HepG2 (cell line): ENCODE results near the gene PAPOLA. TPM values are rescaled to one million over a fixed set of nuclear protein-coding genes. Genes with fewer than 3 reads are reported as not detected.

ENCODE experiments used
- EZH2 ChIP-seq: conservative IDR thresholded peaks from 2 replicates; pipeline ENCODE4 v1.6.1; 2012; ENCODE audit warnings: mild to moderate bottlenecking, low read depth, low read length, moderate library complexity
- GZF1 ChIP-seq: sonication (generic); formaldehyde crosslinking; IDR thresholded peaks from 2 replicates; pipeline ENCODE4 v1.5.1; 2020; ENCODE audit warnings: mild to moderate bottlenecking, missing genetic modification reagents
- NPAS2 ChIP-seq: sonication (generic); formaldehyde crosslinking; IDR thresholded peaks from 2 replicates; pipeline ENCODE4 v1.8.0; 2022; ENCODE audit warnings: mild to moderate bottlenecking, missing genetic modification reagents, borderline replicate concordance
- POGZ ChIP-seq: sonication (generic); formaldehyde crosslinking; IDR thresholded peaks from 2 replicates; pipeline ENCODE4 v1.4.0; 2020; ENCODE audit warnings: mild to moderate bottlenecking, missing genetic modification reagents
- RFXANK ChIP-seq: IDR thresholded peaks from 2 replicates; pipeline ENCODE4 v1.6.1; 2016
- STAG1 ChIP-seq: sonication (generic); formaldehyde crosslinking; IDR thresholded peaks from 2 replicates; pipeline ENCODE4 v1.4.0; 2020; ENCODE audit warnings: missing genetic modification reagents
- XRCC5 ChIP-seq: fragments of 200-400 bp; formaldehyde crosslinking; optimal IDR thresholded peaks from 2 replicates; pipeline ENCODE3; 2017; ENCODE audit warnings: mild to moderate bottlenecking, low read length
- ZBTB10 ChIP-seq: sonication (generic); formaldehyde crosslinking; IDR thresholded peaks from 2 replicates; pipeline ENCODE4 v1.4.0; 2020; ENCODE audit warnings: missing genetic modification reagents, borderline replicate concordance
- ZBTB2 ChIP-seq: sonication (generic); formaldehyde crosslinking; IDR thresholded peaks from 2 replicates; pipeline ENCODE4 v1.8.0; 2022; ENCODE audit warnings: low read depth, missing genetic modification reagents
- ZBTB7A ChIP-seq: sonication (generic); formaldehyde crosslinking; IDR thresholded peaks from 2 replicates; pipeline ENCODE4 v1.8.0; 2022; ENCODE audit warnings: mild to moderate bottlenecking, missing genetic modification reagents
- ZNF160 ChIP-seq: sonication (generic); formaldehyde crosslinking; IDR thresholded peaks from 2 replicates; pipeline ENCODE4 v1.8.0; 2022; ENCODE audit warnings: mild to moderate bottlenecking, inconsistent platforms, missing genetic modification reagents
- ZNF282 ChIP-seq: fragments of 450-650 bp; IDR thresholded peaks from 2 replicates; pipeline ENCODE4 v1.6.1; 2018; ENCODE audit not compliant: partially characterized antibody
- ZNF746 ChIP-seq: sonication (generic); formaldehyde crosslinking; IDR thresholded peaks from 2 replicates; pipeline ENCODE4 v1.8.0; 2022; ENCODE audit warnings: mild to moderate bottlenecking, missing genetic modification reagents
- ZNF780A ChIP-seq: sonication (generic); formaldehyde crosslinking; IDR thresholded peaks from 2 replicates; pipeline ENCODE4 v1.8.0; 2022; ENCODE audit warnings: mild to moderate bottlenecking, missing genetic modification reagents, moderate library complexity
- ZSCAN31 ChIP-seq: sonication (generic); formaldehyde crosslinking; IDR thresholded peaks from 2 replicates; pipeline ENCODE4 v1.5.0; 2020; ENCODE audit warnings: low read depth, mild to moderate bottlenecking, missing genetic modification reagents
- polyA plus RNA-seq, 8 experiments: library from polyadenylated mRNA; depleted of rRNA in 3 of 8; stranded (reverse) in 7 of 8; unstranded in 1 of 8; fragments of >200 nt; fragmentation: Illumina TruSeq in 4 of 8; extraction: Trizol in 4 of 8; gene quantifications; 2 replicates each; pipeline versions ENCODE4 v1.2.1 to v1.2.3, GENCODE V29; 2011 to 2016; ENCODE audit warnings: low read depth in 4 of 8, missing spikeins in 1 of 8, mixed read lengths in 1 of 8; ENCODE audit not compliant: insufficient read depth in 1 of 8
- total RNA-seq, 5 experiments: library from RNA; depleted of rRNA; stranded (reverse); fragments of >200 nt; fragmentation: Illumina TruSeq; extraction: Trizol; gene quantifications; 2 replicates each; pipeline ENCODE4 v1.2.3, GENCODE V29; 2016; ENCODE audit warnings: low read depth in 1 of 5
- TF ChIP-seq, protein P1 (sequence below): sonication (generic); formaldehyde crosslinking; IDR thresholded peaks from 2 replicates; pipeline ENCODE4 v1.4.0; 2020; ENCODE audit warnings: missing genetic modification reagents
- TF ChIP-seq, protein P2 (sequence below): sonication (generic); formaldehyde crosslinking; IDR thresholded peaks from 2 replicates; pipeline ENCODE4 v1.9.0; 2021; ENCODE audit warnings: missing genetic modification reagents, mild to moderate bottlenecking, borderline replicate concordance

The PAPOLA gene
- total and polyA plus RNA-seq, 2 of the 13 experiments (the other 11 are each of a cell fraction or from before 2014, with no cell fraction given) = 103 to 151 TPM

- TF ChIP-seq ZBTB2 (CRISPR knock-in tag) (no peak), POGZ (CRISPR knock-in tag) (peak; percentile 98), ZSCAN31 (CRISPR knock-in tag) (no peak), STAG1 (CRISPR knock-in tag) (no peak), EZH2 (no peak), ZNF780A (no peak), ZNF160 (CRISPR knock-in tag) (no peak), GZF1 (CRISPR knock-in tag) (no peak), ZNF746 (CRISPR knock-in tag) (no peak), RFXANK (CRISPR knock-in tag) (no peak), ZBTB10 (CRISPR knock-in tag) (no peak), ZNF282 (no peak), ZBTB7A (CRISPR knock-in tag) (no peak), XRCC5 (no peak), NPAS2 (CRISPR knock-in tag) (no peak)
- TF ChIP-seq, protein P1, sequence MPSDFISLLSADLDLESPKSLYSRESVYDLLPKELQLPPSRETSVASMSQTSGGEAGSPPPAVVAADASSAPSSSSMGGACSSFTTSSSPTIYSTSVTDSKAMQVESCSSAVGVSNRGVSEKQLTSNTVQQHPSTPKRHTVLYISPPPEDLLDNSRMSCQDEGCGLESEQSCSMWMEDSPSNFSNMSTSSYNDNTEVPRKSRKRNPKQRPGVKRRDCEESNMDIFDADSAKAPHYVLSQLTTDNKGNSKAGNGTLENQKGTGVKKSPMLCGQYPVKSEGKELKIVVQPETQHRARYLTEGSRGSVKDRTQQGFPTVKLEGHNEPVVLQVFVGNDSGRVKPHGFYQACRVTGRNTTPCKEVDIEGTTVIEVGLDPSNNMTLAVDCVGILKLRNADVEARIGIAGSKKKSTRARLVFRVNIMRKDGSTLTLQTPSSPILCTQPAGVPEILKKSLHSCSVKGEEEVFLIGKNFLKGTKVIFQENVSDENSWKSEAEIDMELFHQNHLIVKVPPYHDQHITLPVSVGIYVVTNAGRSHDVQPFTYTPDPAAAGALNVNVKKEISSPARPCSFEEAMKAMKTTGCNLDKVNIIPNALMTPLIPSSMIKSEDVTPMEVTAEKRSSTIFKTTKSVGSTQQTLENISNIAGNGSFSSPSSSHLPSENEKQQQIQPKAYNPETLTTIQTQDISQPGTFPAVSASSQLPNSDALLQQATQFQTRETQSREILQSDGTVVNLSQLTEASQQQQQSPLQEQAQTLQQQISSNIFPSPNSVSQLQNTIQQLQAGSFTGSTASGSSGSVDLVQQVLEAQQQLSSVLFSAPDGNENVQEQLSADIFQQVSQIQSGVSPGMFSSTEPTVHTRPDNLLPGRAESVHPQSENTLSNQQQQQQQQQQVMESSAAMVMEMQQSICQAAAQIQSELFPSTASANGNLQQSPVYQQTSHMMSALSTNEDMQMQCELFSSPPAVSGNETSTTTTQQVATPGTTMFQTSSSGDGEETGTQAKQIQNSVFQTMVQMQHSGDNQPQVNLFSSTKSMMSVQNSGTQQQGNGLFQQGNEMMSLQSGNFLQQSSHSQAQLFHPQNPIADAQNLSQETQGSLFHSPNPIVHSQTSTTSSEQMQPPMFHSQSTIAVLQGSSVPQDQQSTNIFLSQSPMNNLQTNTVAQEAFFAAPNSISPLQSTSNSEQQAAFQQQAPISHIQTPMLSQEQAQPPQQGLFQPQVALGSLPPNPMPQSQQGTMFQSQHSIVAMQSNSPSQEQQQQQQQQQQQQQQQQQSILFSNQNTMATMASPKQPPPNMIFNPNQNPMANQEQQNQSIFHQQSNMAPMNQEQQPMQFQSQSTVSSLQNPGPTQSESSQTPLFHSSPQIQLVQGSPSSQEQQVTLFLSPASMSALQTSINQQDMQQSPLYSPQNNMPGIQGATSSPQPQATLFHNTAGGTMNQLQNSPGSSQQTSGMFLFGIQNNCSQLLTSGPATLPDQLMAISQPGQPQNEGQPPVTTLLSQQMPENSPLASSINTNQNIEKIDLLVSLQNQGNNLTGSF (CRISPR knock-in tag) = no peak
- TF ChIP-seq, protein P2, sequence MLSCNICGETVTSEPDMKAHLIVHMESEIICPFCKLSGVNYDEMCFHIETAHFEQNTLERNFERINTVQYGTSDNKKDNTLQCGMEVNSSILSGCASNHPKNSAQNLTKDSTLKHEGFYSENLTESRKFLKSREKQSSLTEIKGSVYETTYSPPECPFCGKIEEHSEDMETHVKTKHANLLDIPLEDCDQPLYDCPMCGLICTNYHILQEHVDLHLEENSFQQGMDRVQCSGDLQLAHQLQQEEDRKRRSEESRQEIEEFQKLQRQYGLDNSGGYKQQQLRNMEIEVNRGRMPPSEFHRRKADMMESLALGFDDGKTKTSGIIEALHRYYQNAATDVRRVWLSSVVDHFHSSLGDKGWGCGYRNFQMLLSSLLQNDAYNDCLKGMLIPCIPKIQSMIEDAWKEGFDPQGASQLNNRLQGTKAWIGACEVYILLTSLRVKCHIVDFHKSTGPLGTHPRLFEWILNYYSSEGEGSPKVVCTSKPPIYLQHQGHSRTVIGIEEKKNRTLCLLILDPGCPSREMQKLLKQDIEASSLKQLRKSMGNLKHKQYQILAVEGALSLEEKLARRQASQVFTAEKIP (CRISPR knock-in tag) = no peak
Observed at GRCh38 chr14:96461950-96462798, 40.0 kb upstream of the PAPOLA start (continued).
